GM19043 (cell line): ENCODE measurements around the gene MSRB3.

Experiments used
- ATAC-seq: cut with Tn5 transposase; IDR thresholded peaks from one replicate; pipeline ENCODE4 v1.9.1; 2021; ENCODE audit warnings: low read depth; ENCODE audit not compliant: unreplicated experiment

Gene MSRB3

DNA sequence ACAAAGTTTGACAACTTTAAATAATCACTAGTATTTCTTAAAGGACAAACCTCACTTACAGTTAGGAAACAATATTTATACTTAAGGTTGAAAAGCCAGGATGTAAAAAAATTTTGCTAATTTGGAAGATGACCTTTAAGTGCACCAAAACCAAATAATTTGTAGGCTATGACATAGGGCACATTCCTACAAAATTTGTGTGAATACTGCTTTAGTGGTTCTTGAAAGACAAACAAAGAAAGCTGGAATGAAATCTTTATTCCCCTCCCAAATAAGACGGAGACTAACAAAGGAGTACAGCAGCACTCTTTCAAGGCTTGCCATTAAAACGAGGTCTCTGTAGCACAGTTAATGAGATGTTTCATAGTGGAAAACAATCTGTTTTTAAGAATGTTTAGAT is 45.6 kb downstream of the MSRB3 start:
- ATAC-seq: no peak

DNA sequence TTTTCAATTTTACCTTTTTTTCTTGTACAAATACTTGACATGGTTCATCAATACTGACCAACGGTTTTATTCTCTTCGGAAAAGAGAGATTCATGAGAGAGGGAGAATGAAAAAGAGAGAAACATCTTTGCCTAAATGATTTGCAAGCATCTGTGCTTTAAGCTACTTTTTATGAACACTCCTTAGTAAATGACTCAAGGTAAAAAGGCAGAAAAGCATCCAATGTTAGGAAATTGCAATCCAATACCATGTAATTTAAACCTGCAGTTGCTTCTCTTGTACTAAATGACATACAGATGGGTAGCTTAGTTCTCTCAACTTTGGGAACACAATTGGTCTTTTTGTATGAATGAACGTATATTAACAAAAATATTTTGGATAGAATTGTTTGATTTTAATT is 46.1 kb downstream of the MSRB3 start:
- no peak for ATAC-seq

DNA sequence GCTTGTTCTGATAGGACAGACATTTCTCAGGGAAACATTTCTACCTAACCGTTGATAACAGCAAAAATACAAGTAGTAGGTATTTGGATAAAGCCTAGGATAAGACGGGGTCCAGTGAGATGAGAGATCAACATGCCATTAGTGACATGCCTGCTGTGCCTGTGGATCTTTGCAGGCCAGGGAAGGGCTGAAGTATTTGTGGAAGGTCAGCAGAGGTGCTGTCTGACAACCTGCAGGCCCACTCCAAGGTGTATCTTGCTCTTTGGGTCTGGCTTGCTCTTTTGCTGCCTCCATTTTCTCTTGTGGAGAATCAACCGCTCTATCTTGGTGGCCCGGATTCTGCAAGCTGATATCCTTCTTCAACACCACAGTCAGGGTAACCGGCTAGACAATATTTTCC is 46.7 kb downstream of the MSRB3 start:
- no peak for ATAC-seq

DNA sequence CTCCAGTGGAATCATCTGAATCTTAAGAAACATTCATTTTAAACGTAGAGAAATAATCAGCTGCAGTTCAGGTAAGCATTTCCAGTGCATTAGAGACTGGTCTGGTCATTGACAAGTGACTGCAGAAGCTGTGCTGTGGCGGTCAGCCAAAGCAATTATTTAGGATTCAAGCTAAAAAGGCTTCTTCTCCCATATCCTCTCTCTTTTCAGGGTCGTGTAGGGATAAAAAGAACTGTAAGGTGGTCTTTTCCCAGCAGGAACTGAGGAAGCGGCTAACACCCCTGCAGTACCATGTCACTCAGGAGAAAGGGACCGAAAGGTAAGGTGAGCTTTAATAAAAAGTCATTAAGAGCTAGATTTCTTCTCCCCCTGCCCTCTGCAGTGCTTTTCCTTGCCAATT is 48.1 kb downstream of the MSRB3 start:
- no peak for ATAC-seq

DNA sequence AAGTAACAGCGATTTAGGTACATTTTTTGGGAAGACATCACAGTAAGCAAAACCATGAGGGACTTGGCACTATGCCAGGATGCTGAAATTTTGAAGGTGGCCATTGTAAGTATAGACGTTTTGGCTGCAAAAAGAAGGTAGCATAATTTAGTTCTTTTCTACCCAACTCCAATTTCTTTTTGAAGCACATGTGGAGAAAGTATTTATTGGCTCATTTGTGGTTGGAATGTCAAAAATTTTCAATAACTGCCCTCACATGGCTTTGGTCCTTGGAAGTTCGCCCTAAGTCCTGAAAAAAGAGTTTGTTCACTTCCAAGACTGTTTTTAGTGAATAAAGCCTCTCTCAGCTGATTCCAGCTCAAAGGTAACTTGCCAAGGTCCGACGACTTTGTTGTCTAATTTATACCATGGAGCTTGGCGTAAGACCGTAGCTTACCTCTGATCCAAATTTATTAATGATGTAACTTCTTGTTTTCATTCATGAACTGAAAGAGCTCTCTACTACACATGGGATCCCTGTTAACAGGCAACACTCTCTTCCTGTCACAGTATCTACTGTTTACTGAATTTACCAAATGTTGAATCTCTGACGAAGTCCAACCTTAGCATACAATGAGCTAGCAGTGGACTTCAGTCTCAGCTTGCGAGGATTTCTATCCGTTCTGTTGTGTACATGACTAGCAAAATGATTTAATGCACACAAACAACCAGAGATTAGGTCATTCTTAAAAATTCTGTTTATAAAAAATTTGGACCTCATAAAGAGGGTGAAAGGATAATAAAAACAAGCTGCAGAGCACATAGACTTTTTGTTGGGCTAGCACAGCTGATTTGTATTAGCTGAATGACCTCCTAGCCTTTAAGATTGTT is 49.0 kb downstream of the MSRB3 start:
- ATAC-seq: no peak

DNA sequence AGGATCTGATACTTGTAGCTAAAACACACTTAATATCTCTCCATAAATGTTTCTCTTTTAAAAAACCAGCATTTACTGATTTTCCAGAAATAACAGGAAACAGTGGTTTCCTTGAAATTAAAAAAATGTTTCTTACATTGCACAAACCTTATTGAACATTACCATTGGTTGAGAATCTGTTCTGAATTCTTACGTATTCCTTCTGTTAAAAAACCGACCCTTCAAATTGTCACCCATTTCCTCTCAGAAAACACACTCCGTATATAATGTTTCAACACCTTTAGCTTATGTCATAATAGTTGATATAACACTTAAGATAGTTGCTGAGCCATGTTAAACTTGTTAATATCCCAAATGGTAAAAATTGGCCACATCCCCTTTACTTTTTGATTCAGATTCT is 51.2 kb downstream of the MSRB3 start:
- ATAC-seq: no peak

DNA sequence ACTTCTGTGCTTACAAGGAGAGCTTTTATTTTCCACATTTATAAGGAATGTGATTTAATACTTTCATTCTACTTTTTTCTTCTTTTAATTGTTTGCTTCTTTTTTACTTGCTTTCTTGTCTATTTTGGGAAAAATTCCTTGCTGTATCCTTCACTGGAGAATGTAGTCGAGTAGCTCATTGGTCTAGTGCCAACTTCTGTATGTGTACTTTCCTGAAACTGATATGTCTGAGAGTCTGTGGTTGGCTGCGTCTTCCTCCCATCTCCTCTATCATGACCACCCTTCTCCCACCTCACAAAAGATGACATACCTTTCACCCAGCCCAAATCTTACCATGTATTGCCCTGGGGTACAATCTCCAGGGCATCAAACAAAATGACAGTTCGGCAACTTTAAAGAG is 51.8 kb downstream of the MSRB3 start:
- ATAC-seq: no peak

DNA sequence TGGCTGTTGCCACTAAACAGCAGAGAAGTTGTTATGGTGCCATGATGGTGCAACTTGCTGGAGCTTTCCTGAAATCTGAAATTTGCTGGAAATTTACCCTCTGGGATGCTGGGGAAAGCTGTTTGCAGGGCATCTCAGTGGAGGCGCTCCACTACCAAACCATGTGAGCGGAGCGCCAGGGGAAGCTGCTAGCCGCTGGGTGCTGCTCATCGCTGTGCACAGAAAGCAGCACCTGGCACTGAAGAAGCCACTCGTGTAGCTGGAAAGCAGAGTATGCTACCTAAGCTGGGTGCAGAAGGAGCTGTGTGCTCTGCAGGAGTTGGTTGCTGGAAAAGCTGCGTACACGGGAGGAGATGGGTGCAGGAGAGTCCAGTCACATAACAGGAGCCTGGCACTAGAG is 53.0 kb downstream of the MSRB3 start:
- no peak for ATAC-seq

DNA sequence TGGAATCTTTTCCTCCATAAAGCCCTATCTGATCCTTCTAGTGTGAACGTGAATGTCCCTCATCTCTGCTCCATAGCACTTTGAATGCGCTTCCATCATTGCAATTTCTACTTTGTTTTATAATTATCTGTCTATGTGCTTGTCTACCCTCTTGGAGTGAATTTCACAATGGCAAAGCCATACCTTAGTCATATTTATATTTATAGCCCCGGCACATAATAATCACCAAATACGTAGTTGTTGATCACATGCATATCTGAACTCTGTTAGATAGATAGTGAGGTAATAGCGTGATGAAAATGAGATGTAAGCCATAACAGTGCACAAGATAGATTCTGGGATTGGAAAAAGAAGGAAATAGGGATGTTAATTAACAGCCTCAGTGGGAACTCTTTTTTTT is 55.2 kb downstream of the MSRB3 start:
- ATAC-seq: no peak

DNA sequence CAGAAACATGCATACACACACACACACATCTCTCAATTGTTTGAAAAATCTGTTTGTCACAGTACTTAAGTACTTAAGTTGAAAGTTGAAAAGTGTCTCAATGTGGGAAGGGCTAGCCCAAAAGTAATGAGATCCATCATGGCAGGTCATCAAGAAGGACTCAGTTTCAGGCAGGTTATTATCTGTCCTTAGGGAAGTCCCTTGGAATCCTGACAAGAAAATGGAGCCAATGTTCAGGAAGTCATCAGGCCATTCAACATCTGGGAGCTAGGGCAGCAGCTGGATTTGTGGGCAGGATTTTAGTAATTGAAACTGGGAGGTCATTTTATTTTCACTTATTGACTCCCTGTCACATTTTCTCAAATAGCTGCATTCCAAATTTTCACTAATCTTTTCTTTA is 56.0 kb downstream of the MSRB3 start:
- no peak for ATAC-seq

DNA sequence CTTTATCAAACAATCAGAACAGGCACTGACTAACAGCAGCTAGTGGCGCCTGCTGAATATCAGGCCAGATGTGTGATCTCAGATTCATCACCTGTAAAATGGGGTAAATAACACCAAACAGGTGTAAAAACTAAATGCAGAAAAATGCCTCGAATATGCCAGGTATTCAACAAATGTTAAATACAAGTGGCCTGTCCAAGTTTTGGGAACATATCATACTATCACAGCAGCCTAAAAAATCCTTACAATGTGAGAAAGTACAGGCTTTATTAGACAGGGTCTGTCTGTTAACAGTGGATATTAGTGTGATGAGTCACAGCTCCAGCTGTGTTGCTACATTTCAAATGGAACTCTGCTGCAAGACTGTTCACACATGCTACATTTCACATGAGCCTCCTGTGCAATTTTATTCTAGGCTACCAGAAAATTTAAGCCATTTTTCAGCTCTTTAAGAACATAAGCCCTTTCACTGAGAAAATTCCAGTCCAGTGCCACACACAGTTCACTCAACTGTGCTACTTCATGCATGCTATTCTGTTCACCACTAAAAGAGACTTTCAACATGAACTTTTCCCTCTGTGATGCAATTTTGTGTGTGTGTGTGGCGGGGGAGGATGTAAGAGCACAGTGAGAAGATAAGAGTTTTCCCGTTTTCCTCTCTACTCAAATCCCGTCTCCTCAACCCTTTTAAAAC is 56.7 kb downstream of the MSRB3 start:
- ATAC-seq: no peak

DNA sequence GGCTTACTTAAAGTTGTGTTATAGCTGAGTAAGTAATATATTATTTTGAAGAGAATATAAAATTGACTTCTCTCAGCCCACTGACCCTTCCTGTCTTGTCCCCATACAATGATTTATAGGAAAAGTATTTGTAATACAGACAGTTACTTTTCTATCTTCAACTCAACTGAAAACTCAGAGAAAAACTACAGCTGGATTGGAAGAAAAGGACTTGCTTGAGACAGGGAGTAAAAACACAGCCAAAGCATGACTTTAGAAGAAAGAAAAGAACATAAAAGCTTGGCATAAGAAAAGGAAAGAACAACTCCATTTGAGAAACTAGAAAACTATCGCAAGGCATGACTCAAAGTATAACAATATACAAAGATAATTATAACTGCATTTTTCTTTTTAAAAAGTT is 57.5 kb downstream of the MSRB3 start:
- no peak for ATAC-seq

DNA sequence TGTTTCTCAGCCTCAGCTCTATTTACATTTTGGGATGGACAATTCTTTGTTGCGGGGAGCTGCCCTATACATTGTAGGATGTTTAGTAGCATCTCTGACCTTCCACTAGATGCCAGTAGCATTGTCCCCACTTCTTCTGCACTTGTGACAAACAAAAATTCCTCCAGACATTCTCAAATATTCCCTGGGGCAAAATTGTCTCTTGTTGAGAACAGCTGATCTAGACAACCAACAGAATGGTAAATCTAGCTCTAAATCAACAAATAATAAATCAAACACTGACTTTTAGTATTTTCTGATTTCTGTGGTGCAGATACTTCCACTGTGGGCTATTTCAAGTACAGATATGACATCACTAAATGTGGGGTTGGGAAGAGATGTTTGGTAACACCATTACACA is 60.7 kb downstream of the MSRB3 start:
- no peak for ATAC-seq

DNA sequence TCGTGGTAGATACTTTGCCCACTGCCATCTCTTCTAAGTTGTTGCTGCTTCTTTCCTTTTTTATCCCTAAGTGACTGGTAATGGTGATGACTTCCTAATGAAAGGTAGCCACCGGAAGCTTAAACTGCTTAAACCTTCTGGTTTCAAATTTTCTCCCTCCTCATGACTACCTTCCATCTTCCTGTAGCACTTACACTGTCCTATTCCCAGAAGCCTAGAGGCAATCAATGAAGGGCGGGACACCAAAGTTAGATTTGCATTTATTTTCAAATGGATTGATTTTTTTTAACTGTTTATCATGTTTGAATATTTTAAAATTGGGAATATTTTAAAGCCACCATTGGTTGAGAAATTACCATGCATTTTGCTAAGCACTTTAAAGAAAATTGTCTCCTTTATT is 64.7 kb downstream of the MSRB3 start:
- no peak for ATAC-seq

DNA sequence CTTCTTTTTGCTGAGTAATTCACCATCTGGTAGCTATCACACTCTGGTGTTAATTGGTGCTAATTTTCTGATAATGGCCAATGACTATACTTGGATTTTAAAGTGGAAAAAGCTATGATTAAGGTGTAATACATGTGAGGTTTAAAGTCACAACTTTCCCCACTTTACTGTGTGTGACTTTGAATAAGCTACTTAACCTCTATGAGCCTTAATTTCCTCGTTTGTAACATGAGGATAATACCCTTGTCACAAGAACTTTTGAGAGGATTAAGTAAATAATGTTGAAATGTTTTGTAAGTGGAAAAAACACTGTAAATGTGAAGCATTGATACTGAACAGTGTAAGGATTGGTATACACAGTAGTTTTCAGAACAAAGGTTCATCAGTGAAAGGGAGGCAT is 65.3 kb downstream of the MSRB3 start:
- no peak for ATAC-seq

DNA sequence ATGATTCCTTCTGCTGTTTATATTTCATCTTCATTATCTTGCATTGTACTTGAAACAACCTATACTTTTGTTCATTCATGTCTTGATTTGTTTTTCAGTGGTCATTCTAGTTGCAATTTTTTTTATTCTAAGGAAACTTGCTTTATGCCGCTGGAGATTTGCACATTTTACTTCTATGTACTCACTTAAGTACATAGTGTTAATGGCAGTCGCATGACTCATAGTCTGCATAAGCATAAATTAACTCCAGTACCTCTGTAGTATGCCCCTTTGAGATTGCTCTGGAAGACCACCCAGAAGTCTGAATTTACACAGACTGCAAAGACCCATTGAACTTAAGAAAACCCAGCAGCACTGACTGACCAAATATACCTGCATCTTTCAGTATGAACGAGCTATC is 77.0 kb downstream of the MSRB3 start:
- ATAC-seq: no peak

DNA sequence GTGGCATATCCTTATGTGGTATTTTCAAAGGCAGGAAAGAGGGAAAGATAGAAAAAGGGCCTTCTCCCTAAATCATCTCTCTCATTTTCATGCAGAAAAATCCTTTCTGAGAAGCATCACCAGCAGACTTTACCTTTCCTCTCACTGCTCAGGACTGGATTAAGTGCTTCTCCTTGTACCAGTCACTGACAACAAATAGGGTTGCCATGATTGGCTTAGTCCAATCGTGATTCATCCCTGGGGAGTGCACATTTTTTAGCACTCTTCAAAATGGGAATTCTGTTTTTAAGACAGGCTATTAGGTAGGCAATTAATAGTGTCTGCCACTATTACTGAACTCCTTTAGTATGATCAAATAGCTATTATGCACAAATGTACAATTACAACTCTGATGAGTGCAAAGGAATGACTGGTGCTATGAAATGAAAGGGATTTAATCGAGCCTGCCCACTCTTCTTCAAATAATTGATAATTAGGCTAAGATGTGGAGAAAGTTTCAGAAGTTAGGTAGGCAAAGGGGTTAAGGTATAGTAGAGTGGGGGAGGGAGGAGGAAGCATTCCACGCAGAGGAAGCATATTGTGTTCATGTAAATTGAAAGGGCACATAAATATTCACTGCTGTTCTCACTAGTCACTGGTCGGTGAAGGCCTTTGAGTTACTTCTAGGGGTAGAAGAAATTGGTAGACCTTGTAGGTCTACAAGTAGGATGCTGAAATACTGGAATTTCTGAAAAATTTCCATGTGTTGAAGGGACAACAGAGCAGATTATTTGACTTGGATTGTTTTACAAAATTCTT is 84.0 kb downstream of the MSRB3 start:
- no peak for ATAC-seq

DNA sequence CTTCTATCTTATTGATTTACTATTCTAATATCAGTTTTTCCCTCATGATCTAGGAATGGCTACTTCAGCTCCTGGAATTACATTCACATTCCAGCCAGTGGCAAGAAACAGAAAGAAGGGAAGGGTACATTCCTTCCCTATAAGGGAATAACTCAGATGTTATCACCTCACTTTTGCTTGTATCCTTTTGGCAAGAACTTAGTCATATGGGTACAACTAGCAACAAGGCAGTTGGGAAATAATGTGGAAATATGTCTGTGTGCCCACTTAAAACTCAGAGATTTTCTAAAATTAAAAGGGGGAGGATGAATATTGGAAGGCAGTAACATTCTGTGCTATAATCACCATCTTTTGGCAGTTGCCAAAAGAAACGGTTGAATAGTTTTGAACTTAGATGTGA is 85.6 kb downstream of the MSRB3 start:
- no peak for ATAC-seq

DNA sequence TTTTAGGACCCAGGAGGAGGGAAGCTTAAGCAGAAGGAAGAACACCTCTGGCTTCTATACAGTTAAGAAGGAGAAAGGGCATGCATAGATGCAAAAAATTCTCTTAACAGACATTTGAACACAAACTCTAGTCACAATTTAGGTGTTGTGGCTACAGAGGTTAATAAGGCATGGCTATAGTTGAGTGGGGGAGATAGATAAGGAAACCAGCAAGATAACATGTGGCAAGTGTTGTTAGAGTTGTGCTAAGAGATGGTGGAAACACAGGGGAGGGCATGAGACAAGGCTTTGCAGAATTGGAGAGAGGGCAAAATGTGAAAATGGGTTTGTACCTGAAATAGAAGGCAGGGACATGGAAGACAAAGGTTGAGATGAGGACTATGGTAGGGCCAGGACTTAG is 88.9 kb downstream of the MSRB3 start:
- ATAC-seq: no peak

DNA sequence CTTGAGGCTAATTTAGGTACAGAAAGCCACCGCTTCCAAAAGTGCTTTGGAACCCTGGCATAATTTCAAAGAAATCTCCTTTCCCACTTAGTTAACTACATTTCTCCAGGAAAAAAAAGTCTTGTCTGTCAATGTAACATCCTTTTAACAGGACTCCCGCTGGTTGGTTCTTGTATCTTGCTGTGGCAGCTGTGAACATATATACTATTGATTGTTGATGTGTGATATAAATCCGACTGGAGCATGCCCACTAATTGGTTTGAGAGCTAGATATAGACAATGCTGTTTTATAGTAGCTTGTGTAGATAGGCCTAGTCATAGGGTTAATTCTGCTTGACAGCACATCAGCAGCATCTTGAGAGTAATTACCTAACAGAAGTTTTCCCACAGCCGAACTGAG is 89.6 kb downstream of the MSRB3 start:
- no peak for ATAC-seq

DNA sequence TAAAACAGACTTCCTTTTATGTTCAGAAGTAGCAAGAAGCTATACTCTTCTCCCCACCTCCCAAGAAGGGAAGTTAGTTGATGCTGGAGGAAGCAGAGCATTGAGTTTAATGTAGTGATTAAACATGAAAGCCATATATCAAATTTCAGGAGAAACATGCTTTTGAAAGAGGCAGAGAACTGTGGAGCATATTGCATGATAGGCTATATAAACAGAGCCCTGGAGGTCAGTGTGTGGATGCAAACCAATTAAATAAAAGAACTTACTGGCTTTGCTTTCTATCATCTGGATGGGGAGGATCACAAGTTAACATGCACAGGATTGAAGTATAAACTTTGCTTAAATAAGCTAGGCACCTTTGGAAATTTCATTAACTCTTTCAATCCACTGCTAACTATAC is 94.1 kb downstream of the MSRB3 start:
- ATAC-seq: no peak
